Lower leg skin (tissue), 4 donors: ENCODE measurements around the gene GRAP2. TPM values are rescaled to one million over a fixed set of nuclear protein-coding genes. Genes with fewer than 3 reads are reported as not detected.

ENCODE experiments used
- DNase-seq, 2 donors: peaks; one replicate each; pipeline ENCODE4 v3.0.0-alpha.2; 2019; ENCODE audit warnings: low spot score in 2 of 2
- H3K4me3 ChIP-seq: fragments of 200-600 bp; sonication (generic); 2 replicates; pipeline ENCODE4 v1.5.1; 2017; ENCODE audit warnings: mild to moderate bottlenecking, low read depth; ENCODE audit not compliant: poor library complexity, severe bottlenecking
- CTCF ChIP-seq, 3 donors: fragments of 450-650 bp; IDR thresholded peaks; one replicate each; pipeline ENCODE4 v1.5.1; 2016; ENCODE audit warnings: antibody characterized with exemption in 3 of 3, mild to moderate bottlenecking in 3 of 3, moderate library complexity in 2 of 3
- POLR2A ChIP-seq, 2 donors: fragments of 450-650 bp; IDR thresholded peaks; one replicate each; pipeline ENCODE4 v1.6.1; 2016 to 2017; ENCODE audit warnings: antibody characterized with exemption in 2 of 2, mild to moderate bottlenecking in 1 of 2, moderate library complexity in 1 of 2
- WGBS, 2 donors: methylation state at CpG; one replicate each; pipeline ENCODE4 v1.1.5; 2018; 5-methylcytosine and 5-hydroxymethylcytosine counted together
- intact Hi-C: fragments of 100-400 bp; cut with DNase I; formaldehyde crosslinking; loops from one replicate; pipeline ENCODE4 v1.15.0; 2023; ENCODE audit warnings: low total_unique reads
- total RNA-seq, 4 donors: library from RNA; depleted of rRNA; stranded (reverse); fragments of >200 nt; gene quantifications; one replicate each; pipeline ENCODE4 v1.1.0, GENCODE V29; 2016

Gene GRAP2
- total RNA-seq, 4 donors from 2014 or later = 0.72 to 1.3 (median 0.96) TPM

GRCh38 chr22:39966470-39966869, 65.6 kb downstream of the GRAP2 start:
- TF ChIP-seq POLR2A (IDR thresholded peaks at IDR 0.05) (no peak), CTCF (IDR thresholded peaks at IDR 0.05) (no peak)
- no peak for DNase-seq
- intact Hi-C loops = no loop called here
- 77 to 85% methylated on average over 2 of the region's 2 CpGs for WGBS, 2 donors
- no peak overlapping the region for H3K4me3 ChIP-seq

GRCh38 chr22:39967103-39967829, 66.4 kb downstream of the GRAP2 start:
- H3K4me3 ChIP-seq = no peak overlapping the region
- TF ChIP-seq POLR2A (IDR thresholded peaks at IDR 0.05) (no peak), CTCF (IDR thresholded peaks at IDR 0.05) (no peak)
- WGBS, 2 donors = 76 to 79% methylated on average over 9 of the region's 9 CpGs
- DNase-seq = no peak
- intact Hi-C loops = no loop called here

GRCh38 chr22:39967996-39968972, 67.4 kb downstream of the GRAP2 start:
- WGBS, 2 donors = 66 to 71% methylated on average over 20 of the region's 20 CpGs
- no peak overlapping the region for H3K4me3 ChIP-seq

GRCh38 chr22:39970742-39971141, 69.9 kb downstream of the GRAP2 start:
- no peak for TF ChIP-seq CTCF (IDR thresholded peaks at IDR 0.05)
- TF ChIP-seq POLR2A (IDR thresholded peaks at IDR 0.05) = no peak
- no peak for DNase-seq
- intact Hi-C loops = no loop called here
- 92 to 95% methylated on average over 10 of the region's 10 CpGs for WGBS, 2 donors
- no peak overlapping the region for H3K4me3 ChIP-seq

More at GRCh38 chr22:39967996-39968972, 67.4 kb downstream of the GRAP2 start:
- no peak for DNase-seq
- TF ChIP-seq POLR2A (IDR thresholded peaks at IDR 0.05) (no peak), CTCF (IDR thresholded peaks at IDR 0.05) (no peak)
- intact Hi-C loops = no loop called here

- no peak for DNase-seq
- TF ChIP-seq CTCF (IDR thresholded peaks at IDR 0.05) (no peak), POLR2A (IDR thresholded peaks at IDR 0.05) (no peak)
- no peak overlapping the region for H3K4me3 ChIP-seq
- intact Hi-C loops = no loop called here
- WGBS, 2 donors = 61 to 63% methylated on average over 5 of the region's 5 CpGs
These were observed 71.8 kb downstream of the GRAP2 start for GRCh38 chr22:39972641-39973040.
